Measurements from ENCODE around the gene DPF3. TPM values are rescaled to one million over a fixed set of nuclear protein-coding genes. Genes with fewer than 3 reads are reported as not detected.

The DPF3 gene
- total RNA-seq, 1 experiment from 2014 or later: 1.9 TPM

DNA sequence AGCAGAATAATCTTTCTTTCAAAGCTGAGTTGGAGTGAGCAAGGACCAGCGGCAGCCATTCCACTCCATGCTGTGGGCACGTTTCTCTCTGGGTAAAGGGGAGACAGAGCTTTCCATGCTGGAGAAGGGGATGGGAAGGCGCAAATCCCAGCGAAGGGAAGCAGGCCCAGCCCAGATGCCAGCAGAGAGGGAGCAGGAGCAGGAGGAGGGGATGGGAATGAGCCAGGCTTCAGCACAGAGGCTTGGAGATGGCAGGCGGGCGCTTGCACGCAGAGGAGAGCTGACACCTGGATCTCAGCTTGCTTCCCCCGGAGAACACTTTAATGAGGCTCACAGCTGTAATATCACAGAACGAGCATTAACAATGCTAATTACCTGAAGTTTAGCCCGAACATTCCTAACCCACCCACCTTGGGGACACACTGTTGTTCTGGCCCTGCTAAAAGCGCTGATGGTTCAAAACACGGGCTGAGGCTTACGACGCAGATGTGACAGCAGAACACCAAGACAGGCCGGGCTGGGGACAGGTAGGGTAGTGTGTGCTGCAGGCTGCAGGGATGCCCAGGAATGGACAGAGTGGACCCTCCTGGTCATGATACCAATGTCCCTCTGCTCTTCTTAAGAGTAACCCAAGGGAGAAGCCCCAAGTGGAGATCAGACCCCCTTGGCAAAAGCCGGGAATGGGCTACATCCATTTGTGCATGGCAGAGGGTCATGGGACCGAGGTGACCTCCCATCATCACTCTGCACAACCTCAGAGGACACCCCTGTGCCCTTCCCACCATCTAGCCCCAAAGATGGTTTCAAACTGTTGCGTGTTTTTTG lies 288.6 kb downstream of the DPF3 start:
- H3K4me1 Mint-ChIP-seq (ENCODE audit: insufficient read depth, unreplicated experiment): peaks cover 14% of the 10 kb centered on the region
- no peaks in the 10 kb centered on the region for H3K9me3 Mint-ChIP-seq (ENCODE audit: unreplicated experiment)
- DNase-seq (ENCODE audit: unreplicated experiment): no peak
- TF ChIP-seq, protein P1, sequence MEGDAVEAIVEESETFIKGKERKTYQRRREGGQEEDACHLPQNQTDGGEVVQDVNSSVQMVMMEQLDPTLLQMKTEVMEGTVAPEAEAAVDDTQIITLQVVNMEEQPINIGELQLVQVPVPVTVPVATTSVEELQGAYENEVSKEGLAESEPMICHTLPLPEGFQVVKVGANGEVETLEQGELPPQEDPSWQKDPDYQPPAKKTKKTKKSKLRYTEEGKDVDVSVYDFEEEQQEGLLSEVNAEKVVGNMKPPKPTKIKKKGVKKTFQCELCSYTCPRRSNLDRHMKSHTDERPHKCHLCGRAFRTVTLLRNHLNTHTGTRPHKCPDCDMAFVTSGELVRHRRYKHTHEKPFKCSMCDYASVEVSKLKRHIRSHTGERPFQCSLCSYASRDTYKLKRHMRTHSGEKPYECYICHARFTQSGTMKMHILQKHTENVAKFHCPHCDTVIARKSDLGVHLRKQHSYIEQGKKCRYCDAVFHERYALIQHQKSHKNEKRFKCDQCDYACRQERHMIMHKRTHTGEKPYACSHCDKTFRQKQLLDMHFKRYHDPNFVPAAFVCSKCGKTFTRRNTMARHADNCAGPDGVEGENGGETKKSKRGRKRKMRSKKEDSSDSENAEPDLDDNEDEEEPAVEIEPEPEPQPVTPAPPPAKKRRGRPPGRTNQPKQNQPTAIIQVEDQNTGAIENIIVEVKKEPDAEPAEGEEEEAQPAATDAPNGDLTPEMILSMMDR (IDR thresholded peaks at IDR 0.05; ENCODE audit: unreplicated experiment): no peak
- no peaks in the 10 kb centered on the region for H3K27me3 Mint-ChIP-seq (ENCODE audit: insufficient read depth, unreplicated experiment)
- no TSS peak for BruUV-seq (replicated peaks)
- no peak overlapping the region for H3K27ac Mint-ChIP-seq (ENCODE audit: low read depth, unreplicated experiment)
- CTCF ChIA-PET: no interaction called here
- POLR2A ChIA-PET: interaction anchor here (0.5 kb wide), 1 partner anchor 27 kb away, joined by 4 read pairs; no protein-coding TSS in a partner anchor
- no peak overlapping the region for H3K4me3 Mint-ChIP-seq (ENCODE audit: unreplicated experiment)
- intact Hi-C loops (cut with micrococcal nuclease): no loop called here
- H3K36me3 Mint-ChIP-seq (ENCODE audit: insufficient read depth, unreplicated experiment): no peaks in the 10 kb centered on the region

GRCh38 chr14:72604133-72604532 lies 289.8 kb downstream of the DPF3 start:
- Mint-ChIP-seq H3K9me3 (ENCODE audit: unreplicated experiment) (no peaks in the 10 kb centered on the region), H3K36me3 (ENCODE audit: insufficient read depth, unreplicated experiment) (no peaks in the 10 kb centered on the region), H3K4me3 (ENCODE audit: unreplicated experiment) (no peak overlapping the region), H3K27ac (ENCODE audit: low read depth, unreplicated experiment) (no peak overlapping the region), H3K4me1 (ENCODE audit: insufficient read depth, unreplicated experiment) (peaks cover 14% of the 10 kb centered on the region), H3K27me3 (ENCODE audit: insufficient read depth, unreplicated experiment) (no peaks in the 10 kb centered on the region)
- ChIA-PET CTCF (no interaction called here), POLR2A (no interaction called here)
- intact Hi-C loops (cut with micrococcal nuclease): no loop called here
- no TSS peak for BruUV-seq (replicated peaks)
- TF ChIP-seq, protein P1 (IDR thresholded peaks at IDR 0.05; ENCODE audit: unreplicated experiment): no peak
- DNase-seq (ENCODE audit: unreplicated experiment): no peak

DNA sequence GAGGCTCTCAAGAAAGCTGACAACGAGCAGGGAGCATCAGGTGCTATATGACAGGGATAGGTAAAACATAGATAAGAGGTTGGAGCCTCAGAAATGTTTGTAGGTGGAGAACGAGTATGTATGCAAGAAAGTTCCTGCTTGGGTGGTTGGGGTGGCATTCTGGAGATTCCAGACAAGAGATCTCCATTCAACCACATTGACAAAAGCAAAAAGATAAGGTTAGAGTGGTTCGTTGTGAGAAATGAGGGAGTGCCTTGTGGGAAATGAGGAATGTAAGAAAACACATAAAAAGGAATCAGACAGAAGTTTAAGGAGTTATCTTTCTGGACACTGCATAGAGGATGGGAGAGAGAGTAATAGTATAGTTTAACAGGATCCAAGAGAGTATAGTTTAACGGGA lies 290.3 kb downstream of the DPF3 start:
- H3K27me3 Mint-ChIP-seq (ENCODE audit: insufficient read depth, unreplicated experiment): no peaks in the 10 kb centered on the region
- DNase-seq (ENCODE audit: unreplicated experiment): no peak
- peaks cover 10% of the 10 kb centered on the region for H3K4me1 Mint-ChIP-seq (ENCODE audit: insufficient read depth, unreplicated experiment)
- ChIA-PET POLR2A (no interaction called here), CTCF (no interaction called here)
- intact Hi-C loops (cut with micrococcal nuclease): no loop called here
- no TSS peak for BruUV-seq (replicated peaks)
- no peak overlapping the region for H3K27ac Mint-ChIP-seq (ENCODE audit: low read depth, unreplicated experiment)
- TF ChIP-seq, protein P1 (IDR thresholded peaks at IDR 0.05; ENCODE audit: unreplicated experiment): no peak
- no peaks in the 10 kb centered on the region for H3K9me3 Mint-ChIP-seq (ENCODE audit: unreplicated experiment)
- H3K4me3 Mint-ChIP-seq (ENCODE audit: unreplicated experiment): no peak overlapping the region
- H3K36me3 Mint-ChIP-seq (ENCODE audit: insufficient read depth, unreplicated experiment): no peaks in the 10 kb centered on the region

GRCh38 chr14:72600551-72601330 lies 293.2 kb downstream of the DPF3 start:
- Mint-ChIP-seq H3K4me3 (ENCODE audit: unreplicated experiment) (no peak overlapping the region), H3K27me3 (ENCODE audit: insufficient read depth, unreplicated experiment) (peaks cover 9% of the 10 kb centered on the region), H3K36me3 (ENCODE audit: insufficient read depth, unreplicated experiment) (no peaks in the 10 kb centered on the region), H3K27ac (ENCODE audit: low read depth, unreplicated experiment) (no peak overlapping the region), H3K4me1 (ENCODE audit: insufficient read depth, unreplicated experiment) (no peaks in the 10 kb centered on the region), H3K9me3 (ENCODE audit: unreplicated experiment) (no peaks in the 10 kb centered on the region)
- TF ChIP-seq, protein P1 (IDR thresholded peaks at IDR 0.05; ENCODE audit: unreplicated experiment): no peak
- no TSS peak for BruUV-seq (replicated peaks)
- ChIA-PET CTCF (interaction anchor here (0.6 to 0.8 kb wide), 2 partner anchors 37 to 86 kb away, joined by 3 to 6 read pairs; no protein-coding TSS in a partner anchor), POLR2A (no interaction called here)
- DNase-seq (ENCODE audit: unreplicated experiment): no peak
- intact Hi-C loops (cut with micrococcal nuclease): no loop called here
